ENCODE data around the gene MRPL37.

MRPL37 gene

GRCh38 chr1:54241364-54241763, 41.4 kb downstream of the MRPL37 start:
- DNase-seq: no peak

DNA sequence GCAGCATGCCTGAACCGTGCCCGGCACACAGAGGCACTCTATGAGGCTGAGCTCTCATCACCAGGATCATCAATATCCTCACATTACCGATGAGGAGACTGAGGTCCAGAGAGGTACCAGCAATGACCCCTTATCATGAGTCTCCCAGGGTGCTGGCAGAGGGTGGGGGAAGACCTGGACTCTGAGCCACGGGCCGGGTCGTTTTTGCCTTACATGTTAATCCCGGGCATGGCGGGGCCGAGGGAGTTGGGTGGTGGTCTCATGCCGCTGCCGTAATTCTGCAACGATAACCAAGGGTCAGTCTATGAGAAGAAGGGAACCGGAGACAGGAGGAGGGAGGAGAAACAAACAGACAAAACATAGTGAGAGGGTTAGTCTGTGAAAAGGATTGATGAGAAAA, 43.1 kb downstream of the MRPL37 start:
- DNase-seq: no peak

GRCh38 chr1:54244655-54245054, 44.7 kb downstream of the MRPL37 start:
- no peak for DNase-seq

DNA sequence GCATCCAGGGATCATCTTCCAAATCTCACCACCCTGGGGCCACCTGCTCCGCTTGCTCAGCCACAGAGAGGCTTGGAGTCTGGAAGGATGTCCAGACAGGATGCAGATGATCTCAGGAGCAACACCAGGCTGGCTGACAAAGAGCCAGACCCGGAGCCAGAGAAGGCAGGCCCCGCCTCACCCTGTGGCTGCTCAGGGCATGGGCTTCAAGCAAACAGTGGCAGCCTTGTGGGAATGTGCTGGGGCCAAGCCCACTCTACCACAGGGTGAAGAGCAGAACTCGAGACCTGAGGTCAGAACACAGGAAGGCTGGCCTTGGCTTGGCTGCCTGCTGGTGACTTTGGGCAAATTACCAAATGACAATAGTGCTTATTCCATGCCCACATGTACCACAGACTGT, 45.5 kb downstream of the MRPL37 start:
- DNase-seq: no peak

- no peak for DNase-seq
Observed at GRCh38 chr1:54246116-54246721, 46.3 kb downstream of the MRPL37 start.

- DNase-seq: no peak
Observed at GRCh38 chr1:54247863-54248515, 48.0 kb downstream of the MRPL37 start.

DNA sequence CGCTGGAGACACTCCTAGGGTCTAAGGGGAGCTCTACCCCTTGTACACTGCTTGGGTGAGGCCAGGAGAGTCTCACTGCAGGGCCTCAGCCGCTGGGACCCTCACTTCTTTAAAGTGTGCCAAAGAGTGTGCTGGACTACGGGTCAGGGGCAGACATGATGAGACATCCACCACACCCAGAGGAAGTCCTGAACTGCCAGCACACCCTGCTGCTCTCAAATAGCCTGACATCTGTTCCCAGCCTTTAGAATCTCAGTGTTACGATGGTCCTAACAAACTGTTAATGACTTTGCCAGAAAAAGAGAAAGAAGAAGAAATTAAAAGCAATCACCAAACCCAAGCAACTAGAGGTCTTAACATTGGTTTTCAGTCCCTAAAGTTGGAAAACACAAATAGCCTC, 49.0 kb downstream of the MRPL37 start:
- DNase-seq: no peak

DNA sequence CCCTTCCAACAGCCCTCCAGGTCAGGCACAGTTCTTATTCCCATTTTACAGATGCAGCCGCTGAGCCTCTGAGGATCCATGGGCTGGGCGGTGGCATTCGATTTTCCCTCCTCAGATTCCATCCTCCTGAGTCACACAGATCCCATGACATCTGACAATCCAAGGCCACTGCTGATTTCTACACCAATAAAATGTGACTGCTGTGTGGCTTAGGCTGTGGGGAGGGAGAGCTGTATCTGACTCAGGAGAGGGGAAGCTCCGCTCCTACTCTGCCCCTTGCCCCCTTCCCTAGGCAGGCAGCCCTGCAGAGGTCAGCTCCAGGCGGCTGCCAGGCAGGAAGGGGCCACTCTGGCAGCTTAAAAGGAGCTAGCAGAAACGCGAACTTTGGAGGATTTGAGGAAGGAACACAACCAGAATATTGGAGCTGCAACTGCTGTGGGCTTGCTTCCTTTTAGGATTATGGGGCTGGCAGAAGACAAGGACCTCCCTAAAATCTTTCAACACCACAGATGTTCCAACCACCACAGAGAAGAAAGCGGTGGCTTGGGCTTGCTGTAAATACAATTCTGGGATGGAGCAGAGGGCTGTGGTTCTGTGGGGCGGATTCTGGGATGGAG, 50.0 kb downstream of the MRPL37 start:
- no peak for DNase-seq

DNA sequence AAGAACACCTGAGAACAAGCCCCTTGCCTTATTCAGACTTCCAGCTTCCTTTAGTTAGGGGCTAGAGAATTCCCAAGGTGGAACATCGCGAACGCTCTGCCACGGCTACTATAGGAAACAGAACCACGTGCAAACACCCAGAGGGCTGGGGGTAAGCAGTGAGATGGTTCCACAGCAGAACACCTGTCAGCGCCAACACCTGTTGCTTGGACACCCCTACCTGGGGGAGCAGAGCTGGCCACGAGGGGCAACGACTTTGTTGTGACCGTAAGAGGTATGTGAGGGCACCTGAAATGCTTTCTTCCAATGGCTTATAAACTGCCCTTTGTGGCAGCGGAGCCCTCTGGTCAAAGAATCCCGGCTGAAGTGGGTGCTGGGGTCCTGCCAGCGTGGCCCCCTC, 50.7 kb downstream of the MRPL37 start:
- no peak for DNase-seq

DNA sequence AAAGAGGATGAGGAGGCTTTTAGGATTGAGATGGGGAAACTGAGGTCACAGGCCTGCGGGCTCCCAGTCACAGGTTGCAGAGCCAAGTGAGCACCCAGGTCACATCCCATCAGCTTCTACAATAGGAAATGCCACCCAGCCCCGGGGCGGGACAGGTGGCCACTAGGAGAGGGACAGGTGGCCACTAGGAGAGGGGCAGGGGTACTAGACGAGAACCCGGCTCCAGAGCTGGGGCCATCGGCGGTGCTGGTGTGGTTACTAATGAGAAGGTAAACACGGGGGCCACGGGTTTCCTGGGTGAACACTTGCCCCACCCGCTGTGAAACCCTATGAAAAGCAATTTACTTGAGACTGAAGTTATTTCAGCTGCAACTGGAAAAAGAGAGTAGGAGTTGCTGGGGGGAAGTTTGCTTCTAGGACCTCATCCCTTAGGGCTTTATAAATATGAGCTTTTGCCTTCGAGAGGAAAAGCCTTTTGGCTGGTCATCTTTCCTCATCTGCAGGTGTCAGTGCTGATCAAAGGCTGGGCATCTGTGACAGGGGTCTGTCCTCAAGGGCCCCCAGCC, 52.5 kb downstream of the MRPL37 start:
- DNase-seq: no peak

GRCh38 chr1:54253480-54253879, 53.5 kb downstream of the MRPL37 start:
- DNase-seq: no peak

GRCh38 chr1:54254055-54254454, 54.1 kb downstream of the MRPL37 start:
- DNase-seq: no peak

- DNase-seq: no peak
Observed at GRCh38 chr1:54255026-54255702, 55.2 kb downstream of the MRPL37 start.

- DNase-seq: no peak
Observed at GRCh38 chr1:54256522-54257345, 56.8 kb downstream of the MRPL37 start.

GRCh38 chr1:54257346-54257620, 57.3 kb downstream of the MRPL37 start:
- DNase-seq: no peak

DNA sequence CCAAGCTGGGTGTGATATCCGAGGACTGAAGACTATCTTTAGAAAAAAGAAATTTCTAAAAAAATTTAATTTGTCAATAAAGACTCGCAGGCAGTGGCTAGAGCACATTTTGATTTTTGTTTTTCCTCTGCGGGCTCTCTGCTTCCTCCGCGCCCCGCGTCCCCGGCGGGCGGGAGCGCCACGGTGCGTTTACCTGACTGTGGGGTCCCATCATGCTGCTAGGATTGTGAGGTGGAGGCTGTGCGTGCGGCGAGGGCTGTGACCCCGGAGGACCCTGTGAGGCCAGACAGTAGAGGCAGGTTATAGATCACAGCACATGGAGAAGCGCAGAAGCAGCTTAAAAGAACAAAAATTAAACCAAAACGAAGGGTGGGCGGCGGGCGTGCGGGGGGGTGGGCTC, 57.9 kb downstream of the MRPL37 start:
- no peak for DNase-seq

- DNase-seq: no peak
Observed at GRCh38 chr1:54259546-54260140, 59.7 kb downstream of the MRPL37 start.

GRCh38 chr1:54260810-54261209, 60.8 kb downstream of the MRPL37 start:
- DNase-seq: no peak

DNA sequence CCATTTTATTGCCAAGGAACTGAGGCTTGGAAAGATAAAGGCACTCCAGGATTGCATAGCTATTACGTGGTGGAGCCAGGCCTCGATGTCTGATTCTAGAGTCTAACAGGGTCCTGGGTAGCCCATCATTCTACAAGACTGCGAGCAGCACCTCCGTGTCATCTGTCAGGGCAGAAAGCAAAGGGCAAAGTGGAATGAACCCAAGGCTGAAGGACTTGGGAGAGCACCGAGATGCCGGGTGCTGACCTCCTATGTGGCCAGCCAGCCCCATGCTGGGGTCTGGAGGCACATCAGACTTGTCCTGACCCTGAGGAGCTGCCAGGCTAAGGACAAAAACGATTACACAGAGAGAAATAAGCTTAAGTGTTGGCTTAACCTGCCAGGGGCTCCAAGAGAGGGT, 62.3 kb downstream of the MRPL37 start:
- DNase-seq: no peak

GRCh38 chr1:54263601-54264226, 63.7 kb downstream of the MRPL37 start:
- DNase-seq: no peak

- no peak for DNase-seq
Observed at GRCh38 chr1:54265126-54265525, 65.2 kb downstream of the MRPL37 start.

DNA sequence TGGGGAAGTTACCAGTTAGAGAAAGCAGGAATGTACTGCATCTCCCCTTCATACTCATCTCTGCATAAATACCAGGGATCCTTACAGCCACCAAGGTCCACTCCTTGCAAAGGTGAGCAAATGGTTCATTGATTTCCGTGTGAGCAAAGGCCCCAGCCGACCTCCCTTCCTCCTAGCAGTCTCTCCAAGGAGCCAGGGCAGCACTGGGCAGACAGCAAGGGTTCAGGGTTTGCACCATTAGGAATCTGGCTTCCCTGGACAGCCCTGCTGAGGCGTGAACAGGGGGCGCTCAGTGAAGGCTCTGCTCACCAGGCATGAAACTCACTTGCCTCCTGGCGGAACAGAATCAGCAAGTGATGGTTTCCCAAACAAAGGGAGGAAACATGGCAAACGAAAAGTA, 65.7 kb downstream of the MRPL37 start:
- no peak for DNase-seq
